Epithelial cell of alveolus of lung (primary cell): ENCODE results near the gene HHAT. TPM values are rescaled to one million over a fixed set of nuclear protein-coding genes. Genes with fewer than 3 reads are reported as not detected.

Experiments used
- total RNA-seq: library from RNA; depleted of rRNA; stranded (reverse); fragments of >200 nt; gene quantifications from 2 replicates; pipeline ENCODE4 v1.2.1, GENCODE V29; 2015

HHAT gene
- 0.24 and 3.1 TPM in 2 replicates for total RNA-seq

GRCh38 chr1:210328746-210329503, at the start of gene HHAT:
HHAT (plus strand) TSS chr1:210328902; CDS start chr1:210348976, 20,074 bp downstream.

Other genes with a start within 250 kb of the HHAT start
- 0.91 and 1.3 TPM in 2 replicates for gene SERTAD4, start 96.1 kb upstream of the HHAT start, total RNA-seq